Esophagus muscularis mucosa (tissue), 4 donors: ENCODE data around the gene PLD5. TPM values are rescaled to one million over a fixed set of nuclear protein-coding genes. Genes with fewer than 3 reads are reported as not detected.

Experiments used
- DNase-seq: peaks from one replicate; pipeline ENCODE4 v3.0.0-alpha.2; 2017; ENCODE audit errors: extremely low spot score
- H3K27ac ChIP-seq, 4 donors: fragments of 200-600 bp; sonication (generic); replicated peaks in 1 of 4; 1 replicate in 3 of 4; 2 replicates in 1 of 4; pipeline ENCODE4 v1.5.1; 2016 to 2019; ENCODE audit warnings: mild to moderate bottlenecking in 1 of 4
- H3K27me3 ChIP-seq, 4 donors: fragments of 200-600 bp; sonication (generic); one replicate each; pipeline versions ENCODE4 v1.5.1 to v1.6.0; 2016 to 2019
- H3K36me3 ChIP-seq, 4 donors: fragments of 200-600 bp; sonication (generic); one replicate each; pipeline ENCODE4 v1.5.1; 2016 to 2019
- H3K4me1 ChIP-seq, 4 donors: fragments of 200-600 bp; sonication (generic); one replicate each; pipeline ENCODE4 v1.5.1; 2016 to 2019
- H3K4me3 ChIP-seq, 4 donors: fragments of 200-600 bp; sonication (generic); 1 replicate in 2 of 4; 2 replicates in 2 of 4; pipeline ENCODE4 v1.5.1; 2016 to 2019; ENCODE audit warnings: mild to moderate bottlenecking in 4 of 4, moderate library complexity in 1 of 4
- H3K9me3 ChIP-seq, 4 donors: fragments of 200-600 bp; sonication (generic); 1 replicate in 3 of 4; 2 replicates in 1 of 4; pipeline ENCODE4 v1.5.1; 2016 to 2019
- EP300 ChIP-seq: sonication (generic); formaldehyde crosslinking; IDR thresholded peaks from one replicate; pipeline ENCODE4 v1.6.1; 2017; ENCODE audit warnings: antibody characterized with exemption
- POLR2A ChIP-seq: fragments of 450-650 bp; IDR thresholded peaks from one replicate; pipeline ENCODE4 v1.6.1; 2017; ENCODE audit warnings: antibody characterized with exemption, moderate library complexity, mild to moderate bottlenecking, low read depth
- POLR2AphosphoS5 ChIP-seq, 2 donors: sonication (generic); formaldehyde crosslinking; IDR thresholded peaks; one replicate each; pipeline ENCODE4 v1.6.1; 2017; ENCODE audit warnings: antibody characterized with exemption in 2 of 2
- WGBS: methylation state at CpG from one replicate; pipeline ENCODE4 v1.1.5; 2018; 5-methylcytosine and 5-hydroxymethylcytosine counted together
- intact Hi-C: fragments of 100-400 bp; cut with DNase I; formaldehyde crosslinking; loops from one replicate; pipeline ENCODE4 v1.15.1; 2023
- total RNA-seq, 4 donors: library from RNA; depleted of rRNA; stranded (reverse); fragments of >200 nt; gene quantifications; one replicate each; pipeline versions ENCODE4 v1.1.0 to v1.2.1, GENCODE V29; 2016
- TF ChIP-seq, protein P1 (sequence below), 3 experiments: fragments of 200-600 bp in 2 of 3; fragments of 450-650 bp in 1 of 3; sonication (generic) in 2 of 3; IDR thresholded peaks; one replicate each; pipeline ENCODE4 v1.5.1; 2017 to 2019; ENCODE audit warnings: antibody characterized with exemption in 3 of 3, mild to moderate bottlenecking in 2 of 3, moderate library complexity in 1 of 3

The PLD5 gene
- total RNA-seq, 4 donors from 2014 or later, result 0.33 to 1.7 (median 0.50) TPM

DNA sequence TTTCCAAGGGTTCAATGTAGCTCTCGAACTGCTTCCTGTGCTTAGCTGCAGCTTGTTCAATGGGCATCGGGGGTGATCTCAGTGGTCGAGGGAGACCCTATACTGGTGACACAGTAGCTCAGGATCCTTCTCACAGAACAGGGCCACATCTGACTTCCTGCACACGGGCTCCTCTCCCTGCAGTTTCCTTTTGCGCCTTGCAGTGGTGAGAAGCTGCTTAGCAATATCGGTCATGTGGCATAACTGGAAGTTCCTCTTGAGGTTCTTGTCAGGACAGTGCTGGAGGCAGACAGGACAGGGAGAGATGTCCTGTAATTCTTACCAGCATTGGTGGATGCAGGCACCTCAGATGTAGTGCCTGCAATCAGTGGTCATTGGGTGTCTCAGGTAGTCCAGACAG, 385.1 kb downstream of the PLD5 start:
- no peaks in the 10 kb centered on the region for H3K36me3 ChIP-seq
- no peak overlapping the region for H3K27ac ChIP-seq
- intact Hi-C loops, result no loop called here
- 61% methylated on average over 6 of the region's 6 CpGs for WGBS
- TF ChIP-seq, protein P1, sequence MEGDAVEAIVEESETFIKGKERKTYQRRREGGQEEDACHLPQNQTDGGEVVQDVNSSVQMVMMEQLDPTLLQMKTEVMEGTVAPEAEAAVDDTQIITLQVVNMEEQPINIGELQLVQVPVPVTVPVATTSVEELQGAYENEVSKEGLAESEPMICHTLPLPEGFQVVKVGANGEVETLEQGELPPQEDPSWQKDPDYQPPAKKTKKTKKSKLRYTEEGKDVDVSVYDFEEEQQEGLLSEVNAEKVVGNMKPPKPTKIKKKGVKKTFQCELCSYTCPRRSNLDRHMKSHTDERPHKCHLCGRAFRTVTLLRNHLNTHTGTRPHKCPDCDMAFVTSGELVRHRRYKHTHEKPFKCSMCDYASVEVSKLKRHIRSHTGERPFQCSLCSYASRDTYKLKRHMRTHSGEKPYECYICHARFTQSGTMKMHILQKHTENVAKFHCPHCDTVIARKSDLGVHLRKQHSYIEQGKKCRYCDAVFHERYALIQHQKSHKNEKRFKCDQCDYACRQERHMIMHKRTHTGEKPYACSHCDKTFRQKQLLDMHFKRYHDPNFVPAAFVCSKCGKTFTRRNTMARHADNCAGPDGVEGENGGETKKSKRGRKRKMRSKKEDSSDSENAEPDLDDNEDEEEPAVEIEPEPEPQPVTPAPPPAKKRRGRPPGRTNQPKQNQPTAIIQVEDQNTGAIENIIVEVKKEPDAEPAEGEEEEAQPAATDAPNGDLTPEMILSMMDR (IDR thresholded peaks at IDR 0.05), result no peak
- TF ChIP-seq POLR2A (no peak), EP300 (no peak), POLR2AphosphoS5 (IDR thresholded peaks at IDR 0.05) (no peak)
- H3K27me3 ChIP-seq, result no peaks in the 10 kb centered on the region
- no peak for DNase-seq
- H3K4me1 ChIP-seq, result no peaks in the 10 kb centered on the region
- H3K4me3 ChIP-seq, result no peak overlapping the region
- H3K9me3 ChIP-seq, result no peaks in the 10 kb centered on the region

GRCh38 chr1:242133796-242134195, 390.7 kb downstream of the PLD5 start:
- Histone ChIP-seq H3K4me1 (no peaks in the 10 kb centered on the region), H3K9me3 (no peaks in the 10 kb centered on the region), H3K36me3 (no peaks in the 10 kb centered on the region), H3K27me3 (no peaks in the 10 kb centered on the region), H3K27ac (no peak overlapping the region), H3K4me3 (no peak overlapping the region)
- TF ChIP-seq EP300, result no peak
- TF ChIP-seq, protein P1 (IDR thresholded peaks at IDR 0.05), result no peak
- no peak for TF ChIP-seq POLR2AphosphoS5 (IDR thresholded peaks at IDR 0.05)
- no peak for TF ChIP-seq POLR2A
- no peak for DNase-seq
- 40% methylated on average over 3 of the region's 3 CpGs for WGBS
- intact Hi-C loops, result no loop called here

DNA sequence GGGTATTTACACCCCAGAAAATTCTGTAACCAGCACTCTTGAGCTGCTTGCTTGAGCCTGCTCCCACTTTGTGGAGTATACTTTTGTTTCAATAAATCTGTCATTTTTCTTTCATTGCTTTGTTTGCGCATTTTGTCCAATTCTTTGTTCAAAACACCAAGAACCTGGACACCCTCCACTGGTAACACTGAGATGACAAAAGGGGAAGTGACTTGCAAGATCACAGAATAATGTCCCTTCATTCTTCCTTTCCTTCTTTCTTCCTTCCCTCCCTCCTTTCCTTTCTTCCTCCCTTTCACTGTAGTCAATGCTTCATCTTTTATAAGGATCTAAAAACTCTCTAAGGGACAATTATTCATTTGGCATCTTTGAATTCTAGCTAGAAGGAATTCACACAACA, 391.1 kb downstream of the PLD5 start:
- DNase-seq, result no peak
- Histone ChIP-seq H3K27ac (no peak overlapping the region), H3K27me3 (no peaks in the 10 kb centered on the region), H3K9me3 (no peaks in the 10 kb centered on the region), H3K4me1 (no peaks in the 10 kb centered on the region), H3K4me3 (no peak overlapping the region), H3K36me3 (no peaks in the 10 kb centered on the region)
- 90% methylated on average over 1 of the region's 1 CpG for WGBS
- TF ChIP-seq, protein P1 (IDR thresholded peaks at IDR 0.05), result no peak
- TF ChIP-seq EP300 (no peak), POLR2A (no peak), POLR2AphosphoS5 (IDR thresholded peaks at IDR 0.05) (no peak)
- intact Hi-C loops, result no loop called here

DNA sequence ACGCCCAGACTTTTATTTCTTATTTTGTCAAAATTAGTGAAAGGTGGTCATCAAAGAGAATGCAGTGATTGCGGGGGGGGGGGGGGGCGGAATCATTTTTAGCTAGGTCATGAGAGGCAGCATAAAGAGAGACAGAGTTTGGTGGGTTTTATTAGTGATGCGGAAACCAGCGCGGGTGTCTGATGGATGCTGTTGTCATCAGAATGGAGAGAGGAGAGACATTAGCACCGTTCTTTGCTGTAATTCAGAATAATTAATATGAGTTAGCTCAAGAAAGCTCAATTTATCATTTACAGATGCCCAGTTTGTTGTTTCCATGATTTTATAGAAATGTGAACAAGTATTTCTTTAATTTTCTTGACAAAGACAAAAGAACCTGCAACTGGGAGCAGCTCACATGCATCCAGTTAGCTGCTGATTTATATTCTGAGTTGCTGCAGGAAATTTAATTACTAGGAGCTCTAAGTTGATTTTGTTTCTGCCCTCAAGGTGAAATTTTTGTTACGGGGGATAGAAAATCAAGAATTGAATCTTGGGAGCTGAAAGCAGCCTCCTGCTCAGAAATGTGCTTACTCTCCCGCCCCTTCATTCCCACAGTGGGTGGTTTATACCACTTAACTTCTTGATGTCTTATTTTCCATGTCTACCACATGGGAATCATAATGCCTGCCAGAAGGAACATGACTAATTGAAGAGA, 392.2 kb downstream of the PLD5 start:
- H3K27ac ChIP-seq, result no peak overlapping the region
- no peak for DNase-seq
- no peaks in the 10 kb centered on the region for H3K36me3 ChIP-seq
- no peaks in the 10 kb centered on the region for H3K27me3 ChIP-seq
- intact Hi-C loops, result no loop called here
- H3K9me3 ChIP-seq, result no peaks in the 10 kb centered on the region
- no peaks in the 10 kb centered on the region for H3K4me1 ChIP-seq
- no peak overlapping the region for H3K4me3 ChIP-seq
- WGBS, result 87% methylated on average over 9 of the region's 9 CpGs
- TF ChIP-seq, protein P1 (IDR thresholded peaks at IDR 0.05), result no peak
- TF ChIP-seq POLR2A (no peak), EP300 (no peak), POLR2AphosphoS5 (IDR thresholded peaks at IDR 0.05) (no peak)
